Measurements from ENCODE around the gene ABCE1.

The ABCE1 gene

DNA sequence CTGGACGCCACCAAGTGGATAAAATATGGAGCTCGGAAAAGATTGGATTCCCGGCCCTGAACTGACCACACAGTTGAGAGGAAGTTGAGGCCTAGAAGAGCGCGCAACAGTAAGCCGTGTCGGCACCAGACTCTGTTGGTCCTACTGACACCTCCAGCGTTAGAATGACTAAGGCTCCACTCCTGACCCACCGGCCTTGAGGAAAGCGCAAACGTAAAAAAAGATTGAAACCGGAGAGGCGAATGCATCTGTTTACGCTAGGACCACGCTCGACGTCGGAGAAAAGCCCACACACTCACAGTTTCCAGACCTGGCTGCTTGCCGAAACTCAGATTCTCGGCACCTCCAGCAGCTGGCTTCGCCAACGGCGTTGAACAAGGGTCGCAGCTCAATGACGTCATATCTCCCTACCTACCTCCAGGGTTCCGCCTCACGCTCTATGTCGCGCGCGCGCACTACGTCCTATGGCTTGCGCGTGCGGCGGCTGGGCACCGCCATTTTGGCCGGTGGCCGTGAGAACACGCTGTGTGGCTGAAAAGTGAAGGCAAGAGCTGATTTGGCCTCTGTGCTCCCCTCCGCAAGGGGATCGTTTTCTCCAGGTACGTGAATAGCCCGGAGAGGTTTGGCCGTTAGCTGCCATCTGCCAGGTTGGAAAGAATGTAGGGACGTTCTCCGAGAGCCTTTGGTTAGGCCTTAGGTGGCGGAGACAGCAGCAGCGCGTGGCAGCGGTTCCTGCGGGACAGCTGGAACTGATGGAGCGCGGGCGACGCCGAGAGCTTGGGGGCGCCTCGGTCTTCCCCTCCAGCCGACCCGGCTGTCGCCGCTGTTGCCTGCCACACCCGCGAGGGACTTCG lies at the start of gene ABCE1, which contains the start of gene ANAPC10:
TSS of gene ABCE1 (plus strand) at position 491 of the 854 bp plus-strand sequence. CDS start 6,102 bp downstream, outside the sequence.
TSS of gene ANAPC10 (minus strand) at position 376 of the 854 bp plus-strand sequence. CDS start 2,097 bp downstream, outside the sequence.
- peak; percentile 98 for DNase-seq

DNA sequence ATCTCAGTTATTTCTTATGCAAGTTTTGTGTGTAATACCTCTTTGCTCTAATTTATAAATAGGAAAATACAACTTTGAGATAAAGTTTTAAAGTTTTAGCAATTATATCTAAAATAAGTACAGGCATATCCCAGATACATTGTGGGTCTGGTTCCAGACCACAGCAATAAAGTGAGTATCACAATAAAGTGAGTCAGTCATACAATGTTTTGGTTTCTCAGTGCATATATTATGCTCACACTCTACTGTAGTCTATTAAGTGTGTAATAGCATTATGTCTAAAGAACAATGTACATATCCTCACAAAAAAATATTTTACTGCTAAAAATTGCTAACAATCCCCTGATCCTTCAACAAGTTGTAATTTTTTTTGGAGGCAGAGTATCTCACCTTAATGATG lies 49.3 kb upstream of the ABCE1 start:
- DNase-seq: no peak

DNA sequence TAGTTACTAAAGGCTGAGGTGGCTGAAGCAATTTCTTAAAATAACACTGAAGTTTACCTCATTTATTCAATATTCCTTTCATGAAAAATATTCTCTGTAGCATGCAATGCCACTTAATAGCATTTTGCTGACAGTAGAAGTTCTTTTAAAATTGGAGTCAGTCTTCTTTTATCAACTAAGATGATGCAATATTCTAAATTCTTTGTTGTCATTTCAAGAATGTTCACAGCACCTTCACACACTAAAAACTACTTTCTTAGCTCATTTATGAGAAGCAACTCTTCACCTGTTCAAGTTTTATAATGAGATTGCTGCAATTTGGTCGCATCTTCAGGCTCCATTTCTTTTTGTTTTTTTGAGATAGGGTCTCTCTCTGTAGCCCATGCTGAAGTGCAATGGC lies 48.9 kb upstream of the ABCE1 start:
- DNase-seq: no peak

DNA sequence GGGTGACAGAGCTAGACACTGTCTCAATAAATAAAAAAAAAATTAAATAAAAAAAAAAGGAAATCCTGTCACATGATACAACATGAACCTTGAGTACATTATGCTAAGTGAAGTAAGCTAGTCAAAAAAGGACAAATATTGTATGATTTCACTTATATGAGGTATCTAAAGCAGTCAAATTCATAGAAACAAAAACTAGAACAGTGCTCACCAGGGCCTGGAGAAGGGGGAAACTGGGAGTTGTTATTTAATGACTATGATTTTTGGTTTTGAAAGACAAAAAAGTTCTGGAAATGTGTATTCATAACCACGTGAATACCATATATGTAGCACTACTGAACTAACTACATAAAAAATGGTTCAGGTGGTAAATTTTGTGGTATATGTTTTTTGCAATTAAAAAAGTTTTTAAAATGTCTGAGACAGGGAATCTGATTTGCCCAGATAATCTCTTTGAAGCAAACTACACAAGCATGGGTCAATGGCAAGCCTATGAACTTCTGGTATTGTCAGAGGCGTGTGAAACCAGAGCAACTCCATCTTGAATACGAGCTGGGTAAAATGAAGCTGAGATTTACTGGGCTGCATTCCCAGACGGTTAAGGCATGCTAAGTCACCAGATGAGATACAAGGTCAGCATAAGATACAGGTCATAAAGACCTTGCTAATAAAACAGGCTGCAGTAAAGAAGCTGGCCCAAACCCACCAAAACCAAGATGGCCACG lies 42.4 kb upstream of the ABCE1 start:
- no peak for DNase-seq

DNA sequence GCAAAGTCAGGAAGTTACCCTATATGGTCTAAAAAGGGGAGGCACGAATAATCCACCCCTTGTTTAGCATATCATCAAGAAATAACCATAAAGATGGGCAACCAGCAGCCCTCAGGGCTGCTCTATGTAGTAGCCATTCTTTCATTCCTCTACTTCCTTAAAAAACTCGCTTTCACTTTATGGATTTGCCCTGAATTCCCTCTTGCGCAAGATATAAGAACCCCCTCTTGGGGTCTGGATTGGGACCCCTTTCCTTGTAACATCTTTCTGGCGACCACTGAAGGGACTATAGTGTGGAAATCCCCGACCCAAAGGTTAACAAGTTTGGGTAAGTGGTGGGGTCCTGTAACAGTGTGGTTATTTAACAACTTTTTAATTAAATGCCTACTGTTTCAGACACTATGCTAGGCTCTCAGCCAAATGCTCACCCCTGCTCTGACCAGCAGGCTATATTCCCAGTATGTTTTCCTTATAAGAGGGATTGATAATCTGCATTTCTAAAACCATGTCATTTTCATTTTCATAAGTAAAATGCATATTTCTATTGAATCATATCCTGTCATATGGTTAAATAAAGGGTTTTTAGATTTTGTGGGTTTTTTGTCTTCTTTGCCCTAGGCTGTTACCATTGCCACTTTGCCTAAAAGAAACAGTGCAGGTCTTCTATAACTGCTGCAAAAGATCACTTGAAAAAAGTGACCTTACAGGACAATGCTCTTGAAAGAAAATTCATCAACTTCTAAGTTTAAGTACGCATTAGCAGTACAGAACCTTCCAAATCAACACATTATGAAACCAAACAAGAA lies 41.6 kb upstream of the ABCE1 start:
- no peak for DNase-seq

DNA sequence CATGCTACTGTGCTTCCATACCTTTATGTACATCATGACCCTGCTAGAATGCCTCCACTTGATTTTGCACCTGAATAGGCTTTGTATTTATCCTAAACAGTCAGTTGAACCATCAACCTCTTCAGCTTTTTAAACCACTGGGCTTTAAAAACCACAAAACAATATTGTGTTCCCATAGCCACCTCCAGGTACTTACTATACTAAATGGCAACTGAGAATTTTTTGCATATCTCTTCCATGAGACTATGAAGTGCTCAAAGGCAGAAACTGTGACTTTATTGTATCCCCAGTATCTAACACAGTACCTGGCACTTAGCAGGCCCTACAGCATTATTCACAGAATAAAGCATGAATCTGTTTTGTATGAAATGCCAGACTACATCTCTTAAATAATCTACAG lies 39.9 kb upstream of the ABCE1 start:
- DNase-seq: no peak

DNA sequence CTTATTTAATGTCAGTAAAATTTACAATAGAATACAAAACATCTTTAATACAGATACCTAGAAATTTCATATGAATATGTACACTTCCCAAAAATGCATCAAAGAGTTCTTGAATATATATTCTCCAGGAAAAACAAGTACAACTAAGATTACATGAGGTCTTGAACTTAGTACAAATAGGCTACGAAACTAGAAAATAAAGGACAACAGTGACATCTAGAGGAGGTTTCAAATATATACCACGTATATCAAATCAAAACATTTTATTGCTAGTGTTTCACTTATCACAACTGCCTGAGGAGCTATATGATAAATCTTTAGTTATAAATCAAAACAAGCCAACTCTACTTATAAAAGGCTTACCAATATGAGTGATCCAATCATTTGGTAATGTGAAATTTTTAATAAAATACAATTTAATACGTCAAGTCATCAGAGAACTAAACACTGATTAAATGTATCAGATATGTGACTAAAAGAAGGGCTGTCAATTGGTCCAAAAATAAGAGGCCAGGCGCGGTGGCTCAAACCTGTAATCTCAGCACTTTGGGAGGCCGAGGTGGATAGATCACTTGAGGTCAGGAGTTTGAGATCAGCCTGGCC lies 36.7 kb upstream of the ABCE1 start:
- DNase-seq: no peak

DNA sequence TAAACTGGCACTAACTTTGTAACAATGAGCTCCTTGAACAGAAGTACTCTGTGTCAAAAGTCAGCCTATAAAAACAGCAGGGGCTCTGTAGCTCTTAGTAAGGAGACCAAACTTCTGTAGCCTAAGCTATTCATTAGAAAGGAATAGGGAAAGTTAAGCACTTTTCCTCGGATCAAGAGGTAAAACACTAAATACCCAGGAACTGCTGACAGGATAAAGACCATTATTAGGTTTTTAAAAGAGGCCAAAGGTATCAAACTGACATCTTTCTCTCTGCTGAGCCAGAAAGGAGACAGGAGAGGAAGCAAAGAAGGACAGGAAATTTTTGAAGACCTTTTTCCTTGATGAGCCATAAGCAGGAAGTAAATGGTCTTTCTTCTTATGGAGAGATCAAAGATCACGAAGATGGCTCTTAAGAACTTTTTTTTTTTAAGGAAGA lies 32.0 kb upstream of the ABCE1 start:
- no peak for DNase-seq

DNA sequence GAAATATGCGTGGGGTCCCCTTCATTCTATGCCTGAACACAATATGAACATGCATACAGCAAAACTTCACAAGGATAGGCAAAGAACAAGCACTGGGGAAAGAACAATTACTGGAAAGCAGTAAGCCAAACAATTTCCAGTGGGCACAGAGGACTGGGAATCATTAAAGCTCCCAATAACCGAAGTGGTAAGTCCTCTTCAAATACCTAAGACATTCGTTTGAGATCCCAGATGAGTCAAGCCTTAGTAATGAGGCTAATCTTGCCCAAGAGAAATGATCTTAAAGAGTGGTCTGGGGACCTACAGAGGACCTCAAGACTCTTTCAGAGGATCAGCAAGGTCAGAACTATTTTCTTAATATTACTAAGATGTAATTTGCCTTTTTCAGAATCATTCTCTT lies 28.8 kb upstream of the ABCE1 start:
- DNase-seq: no peak

DNA sequence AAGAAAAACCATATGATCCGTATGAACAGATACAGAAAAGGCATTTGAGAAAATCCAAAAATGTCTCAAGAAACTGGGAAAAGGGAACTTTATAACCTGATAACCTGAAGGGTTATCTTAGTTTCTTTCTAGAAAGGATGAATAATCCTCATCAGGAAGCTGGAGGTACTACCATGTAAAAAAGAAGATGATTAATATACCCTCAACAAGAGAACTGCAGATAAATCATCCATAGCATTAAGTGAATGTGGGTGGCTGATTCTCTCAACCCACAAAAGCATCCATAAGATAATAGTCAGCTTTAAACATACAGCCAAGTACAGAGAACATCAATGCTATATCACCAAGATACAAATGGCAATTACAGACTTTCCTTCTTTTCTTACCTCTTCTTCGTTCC lies 26.6 kb upstream of the ABCE1 start:
- DNase-seq: no peak

DNA sequence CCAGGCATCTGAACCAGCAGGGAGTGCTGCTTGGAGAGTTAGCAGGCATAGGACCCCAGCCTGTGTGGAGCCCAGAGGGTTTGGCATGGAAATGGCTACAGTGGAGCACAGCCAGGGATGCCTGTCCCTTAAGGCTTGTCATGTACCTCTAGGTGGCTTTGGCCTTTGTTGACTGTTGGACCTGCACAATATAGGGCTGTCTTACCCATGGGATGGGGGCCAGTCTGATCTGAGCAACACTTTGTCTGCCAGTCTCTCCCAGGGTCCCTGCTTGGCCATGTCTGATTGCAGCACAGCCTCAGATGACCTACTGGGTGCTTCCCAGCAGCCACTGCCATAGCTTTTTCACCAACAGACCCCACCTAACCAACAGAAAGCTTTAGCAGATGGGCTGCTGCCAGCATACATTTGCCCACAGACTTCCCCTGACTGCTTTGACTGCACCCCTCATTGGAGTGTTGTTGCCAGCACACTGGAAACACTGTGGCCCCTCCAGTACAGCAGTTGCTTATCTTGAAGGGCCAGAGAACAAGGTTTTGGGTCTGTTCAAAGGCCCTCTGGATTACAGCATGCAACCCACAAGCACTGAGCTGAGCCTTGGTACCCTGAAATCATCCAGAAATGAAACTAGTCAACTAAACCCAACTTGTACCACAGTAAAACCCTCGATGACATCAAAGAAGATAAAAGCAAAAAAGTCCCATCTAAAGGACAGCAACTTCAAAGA lies 22.2 kb upstream of the ABCE1 start:
- no peak for DNase-seq

DNA sequence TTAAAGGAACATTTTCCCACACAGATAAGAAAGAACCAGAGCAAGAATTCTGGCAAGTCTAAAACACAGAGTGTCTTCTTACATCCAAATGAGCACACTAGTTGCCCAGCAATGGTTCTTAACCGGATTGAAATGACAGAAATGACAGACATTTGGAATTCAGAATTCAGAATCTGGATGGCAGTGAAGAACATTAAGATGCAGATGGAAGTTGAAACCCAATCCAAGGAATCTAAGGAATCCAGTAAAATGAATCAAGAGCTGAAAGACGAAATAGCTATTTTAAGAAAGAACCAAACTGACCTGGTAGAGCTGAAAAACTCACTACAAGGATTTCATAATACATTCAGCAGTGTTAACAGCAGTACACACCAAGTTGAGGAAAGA lies 21.6 kb upstream of the ABCE1 start:
- DNase-seq: no peak

DNA sequence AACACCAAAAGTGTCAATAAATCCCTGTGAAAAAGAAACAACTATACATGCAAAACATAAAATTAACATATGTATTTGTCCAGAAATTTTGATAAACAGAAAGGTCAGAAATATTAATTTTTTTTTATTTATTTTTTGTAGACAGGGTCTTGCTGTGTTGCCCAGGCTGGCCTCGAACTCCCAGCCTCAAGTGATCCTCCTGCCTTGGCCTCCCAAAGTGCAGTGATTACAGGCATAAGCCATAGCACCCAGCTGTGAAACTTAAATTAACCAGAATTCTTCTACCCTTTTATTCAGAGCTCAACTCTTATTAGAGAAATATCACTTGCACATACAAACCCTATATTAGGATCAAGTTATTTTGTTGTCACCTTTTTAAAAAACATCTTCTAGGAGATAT lies 16.4 kb upstream of the ABCE1 start:
- DNase-seq: no peak

DNA sequence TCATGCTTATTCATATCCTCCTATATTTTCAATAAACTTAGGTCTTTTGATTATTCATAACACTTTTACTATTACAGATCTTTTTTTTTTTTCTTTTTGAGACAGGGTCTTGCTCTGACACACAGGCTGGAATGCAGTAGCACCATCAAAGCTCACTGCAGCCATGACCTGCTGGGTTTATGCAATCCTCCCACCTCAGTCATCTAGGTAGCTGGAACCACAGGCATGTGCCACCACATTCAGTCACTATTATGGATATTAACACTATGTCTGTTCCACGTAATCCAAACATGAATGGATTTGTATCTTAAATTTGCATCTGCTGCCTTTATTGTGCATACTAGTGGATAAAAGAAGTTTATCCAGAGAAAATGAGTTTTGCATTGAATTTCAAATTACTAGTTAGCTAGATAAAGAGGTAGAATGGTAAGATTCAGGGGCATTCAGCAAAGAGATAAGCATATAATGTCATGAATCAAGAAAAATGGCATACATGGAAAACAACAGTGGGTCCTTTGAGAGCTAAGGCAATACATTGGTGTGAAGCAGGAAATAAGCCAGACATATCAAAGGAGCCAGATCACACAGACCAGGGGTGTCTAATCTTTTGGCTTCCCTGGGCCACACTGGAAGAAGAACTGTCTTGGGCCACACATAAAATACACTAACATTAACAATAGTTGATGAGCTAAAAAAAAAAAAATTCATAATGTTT lies 14.1 kb upstream of the ABCE1 start:
- DNase-seq: no peak

DNA sequence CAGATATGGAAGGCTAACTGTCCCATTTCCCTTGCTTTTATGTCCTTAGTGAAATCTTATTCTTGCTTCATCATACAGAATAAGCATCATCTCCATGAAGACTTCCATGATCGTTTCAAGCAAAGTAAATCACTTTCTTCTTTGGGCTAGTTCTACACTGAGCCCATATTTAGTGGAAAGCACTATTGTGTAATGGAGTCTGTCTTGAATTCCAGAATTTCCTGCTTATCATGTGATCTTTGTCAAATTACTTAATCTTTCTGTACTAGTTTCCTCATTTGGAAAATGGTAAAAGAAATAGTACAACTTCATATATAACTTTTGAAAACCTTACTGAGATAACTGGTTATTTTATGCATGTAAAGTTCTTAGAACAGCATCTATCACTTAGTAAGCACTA lies 7.7 kb upstream of the ABCE1 start:
- no peak for DNase-seq

DNA sequence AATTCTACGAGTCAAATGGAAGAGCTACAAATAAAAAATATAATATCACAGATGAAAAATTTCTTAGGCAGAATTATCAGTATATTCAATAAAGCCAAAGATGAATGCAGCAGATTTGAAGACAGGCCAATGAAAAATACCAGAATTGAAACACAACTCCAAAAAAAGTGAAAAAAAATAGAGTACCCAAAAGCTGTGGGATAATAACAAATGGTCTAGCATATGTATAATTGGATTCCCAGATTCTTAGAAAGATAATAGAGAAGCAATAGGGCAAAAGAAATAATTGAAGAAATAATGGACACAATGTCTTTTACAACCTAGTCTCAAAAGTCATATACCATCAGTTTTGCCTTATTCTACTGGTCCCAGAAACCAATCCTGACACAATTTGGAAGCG lies 4.5 kb upstream of the ABCE1 start:
- no peak for DNase-seq

DNA sequence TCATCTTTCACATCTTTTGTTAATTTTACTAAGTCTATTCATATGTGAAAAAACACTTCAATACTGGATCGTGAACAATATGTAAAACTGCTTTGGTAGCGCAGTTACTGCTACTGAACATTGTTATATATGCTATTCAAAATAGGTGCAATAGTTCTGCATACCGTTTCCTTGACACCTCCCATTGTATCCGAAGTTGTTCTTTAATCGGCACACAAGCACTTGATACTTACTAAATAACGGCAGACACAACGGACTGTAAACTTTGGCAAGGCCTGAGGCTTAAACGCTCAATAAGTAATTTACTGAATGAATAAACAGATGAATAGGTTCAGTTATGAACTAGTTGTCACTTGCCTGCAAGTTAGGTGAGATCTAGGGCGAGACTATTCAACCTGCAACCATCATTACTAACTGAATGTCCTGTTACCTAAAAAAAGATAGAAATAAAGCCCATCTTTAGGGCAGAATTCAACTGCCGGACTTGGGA lies 735 bp upstream of the ABCE1 start:
- no peak for DNase-seq

DNA sequence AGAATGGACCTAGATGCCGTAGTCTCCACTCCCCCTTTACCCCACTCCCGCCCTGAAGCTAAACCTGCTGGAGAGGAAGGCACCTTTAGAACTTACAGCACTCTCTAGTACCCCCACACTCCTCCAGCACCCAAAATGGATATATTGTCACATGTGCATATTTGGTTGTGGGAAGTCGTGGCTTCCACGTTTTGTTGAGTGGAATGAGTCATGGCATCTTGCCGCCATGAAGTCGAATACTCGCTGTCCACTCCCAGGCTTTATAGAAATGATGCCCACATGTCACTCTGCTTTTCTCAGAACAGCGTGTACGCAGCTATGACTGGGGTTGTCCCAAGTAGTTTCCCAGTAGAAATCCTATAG lies 545 bp downstream of the ABCE1 start:
- DNase-seq: no peak

DNA sequence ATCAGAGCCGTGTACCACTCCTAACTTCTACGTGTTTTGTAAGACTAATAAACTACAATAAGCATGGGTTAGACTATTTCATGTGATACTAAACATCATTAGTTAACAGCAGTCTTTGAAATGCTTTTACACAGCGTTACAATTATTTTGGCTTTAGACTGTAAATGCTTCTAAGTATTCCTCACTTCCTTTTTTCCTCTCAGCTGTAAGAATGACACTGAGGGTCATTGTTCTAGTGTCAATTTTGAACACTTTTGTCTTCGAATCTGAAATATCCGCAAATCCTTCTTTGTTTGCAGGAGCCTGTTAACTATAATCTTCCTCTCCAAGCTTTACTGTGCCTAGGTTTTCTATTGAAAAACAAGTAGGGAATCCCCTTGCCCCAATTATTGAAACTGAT lies 1.5 kb downstream of the ABCE1 start:
- DNase-seq: no peak

DNA sequence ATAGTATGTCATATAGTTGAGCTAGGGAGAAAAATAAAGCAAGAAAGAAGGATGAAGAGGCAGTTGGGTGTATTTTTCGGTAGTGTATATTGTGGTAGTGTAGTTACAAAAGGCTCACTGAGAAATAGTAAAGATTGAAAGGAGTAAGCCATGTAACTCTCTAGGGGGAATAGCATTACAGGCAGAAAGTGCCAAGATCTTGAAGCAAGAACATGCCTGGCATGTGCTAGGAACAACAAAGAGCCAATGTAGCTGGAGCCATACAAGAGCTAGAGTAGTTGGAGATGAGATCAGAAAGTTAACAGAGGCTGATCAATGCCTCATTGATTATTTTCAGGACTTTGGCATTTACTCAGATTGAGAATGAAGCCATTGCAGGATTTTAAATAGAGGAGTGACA lies 3.0 kb downstream of the ABCE1 start:
- no peak for DNase-seq

DNA sequence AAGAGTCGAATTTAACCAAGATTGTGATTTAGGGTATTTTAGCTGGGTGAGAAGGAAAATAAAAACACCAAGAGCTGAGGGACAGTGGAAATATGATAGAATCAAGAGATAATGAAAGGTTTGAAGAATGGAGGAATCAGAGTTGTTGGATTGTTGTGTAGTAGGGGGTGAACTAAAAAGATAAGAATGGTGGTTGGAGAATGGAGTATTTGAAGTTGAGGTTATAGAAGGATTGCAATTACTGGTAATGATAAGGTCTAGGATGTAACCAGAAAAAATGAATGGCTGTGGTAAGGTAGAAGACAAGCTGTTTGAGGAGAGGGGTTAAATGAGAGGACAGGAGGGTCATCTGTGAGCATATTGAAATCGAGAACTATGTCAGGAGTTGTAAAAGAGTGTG lies 4.5 kb downstream of the ABCE1 start:
- DNase-seq: no peak
